GM21723 (cell line): ENCODE measurements around the gene SNAPC4.
"Not testable (repeated sequence)": the region's sequence is repeated elsewhere in the genome, so short reads cannot be mapped to it uniquely, and the experiment has no call there.

Experiments used
- ATAC-seq: cut with Tn5 transposase; IDR thresholded peaks from one replicate; pipeline ENCODE4 v1.9.1; 2021; ENCODE audit warnings: mild to moderate bottlenecking, moderate library complexity; ENCODE audit not compliant: unreplicated experiment

SNAPC4 gene

GRCh38 chr9:136433849-136434579, 34.0 kb upstream of the SNAPC4 start:
- no peak for ATAC-seq

GRCh38 chr9:136433043-136433715, 33.2 kb upstream of the SNAPC4 start:
- no peak for ATAC-seq

- ATAC-seq, result no peak
Observed at GRCh38 chr9:136432591-136432990, 32.6 kb upstream of the SNAPC4 start.

GRCh38 chr9:136431782-136432350, 31.9 kb upstream of the SNAPC4 start:
- ATAC-seq, result no peak

GRCh38 chr9:136430588-136431234, 30.7 kb upstream of the SNAPC4 start:
- ATAC-seq, result no peak

- no peak for ATAC-seq
Observed at GRCh38 chr9:136429683-136430491, 29.9 kb upstream of the SNAPC4 start.

GRCh38 chr9:136429075-136429628, 29.2 kb upstream of the SNAPC4 start:
- no peak for ATAC-seq

GRCh38 chr9:136426787-136427186, 26.8 kb upstream of the SNAPC4 start:
- no peak for ATAC-seq

- not testable (repeated sequence) for ATAC-seq
Observed at GRCh38 chr9:136425367-136425766, 25.4 kb upstream of the SNAPC4 start.

- no peak for ATAC-seq
Observed at GRCh38 chr9:136424750-136425362, 24.9 kb upstream of the SNAPC4 start.

GRCh38 chr9:136423432-136424146, 23.6 kb upstream of the SNAPC4 start:
- no peak for ATAC-seq

- ATAC-seq, result no peak
Observed at GRCh38 chr9:136422876-136423275, 22.9 kb upstream of the SNAPC4 start.

GRCh38 chr9:136421791-136422190, 21.8 kb upstream of the SNAPC4 start:
- no peak for ATAC-seq

GRCh38 chr9:136419092-136419420, 19.1 kb upstream of the SNAPC4 start:
- ATAC-seq, result no peak

GRCh38 chr9:136418182-136419091, 18.5 kb upstream of the SNAPC4 start:
- no peak for ATAC-seq

- ATAC-seq, result no peak
Observed at GRCh38 chr9:136416914-136417313, 16.9 kb upstream of the SNAPC4 start.

- no peak for ATAC-seq
Observed at GRCh38 chr9:136416427-136416826, 16.5 kb upstream of the SNAPC4 start.

GRCh38 chr9:136412962-136413361, 13.0 kb upstream of the SNAPC4 start:
- ATAC-seq, result no peak

- ATAC-seq, result no peak
Observed at GRCh38 chr9:136411378-136411777, 11.4 kb upstream of the SNAPC4 start.
